Measurements from ENCODE around the gene STXBP6. TPM values are rescaled to one million over a fixed set of nuclear protein-coding genes. Genes with fewer than 3 reads are reported as not detected.

STXBP6 gene
- total and polyA plus RNA-seq, 2 donors (not counting 3 experiments of a cell fraction or from before 2014, with no cell fraction given): 0.06 TPM; not detected in 1

GRCh38 chr14:24990050-24990449 is 59.9 kb downstream of the STXBP6 start:
- H3K9me1 ChIP-seq (replicated peaks; ENCODE audit: control insufficient read depth, extremely low read depth, insufficient read depth, low read length): no peaks in the 10 kb centered on the region
- H4K20me1 ChIP-seq (replicated peaks; ENCODE audit: control insufficient read depth, extremely low read depth, insufficient read depth, low read length): no peaks in the 10 kb centered on the region
- H2AFZ ChIP-seq (ENCODE audit: low read depth, low read length): no peak overlapping the region
- FAIRE-seq: no peak
- H3K79me2 ChIP-seq (ENCODE audit: control insufficient read depth, insufficient read depth, low read length): no peaks in the 10 kb centered on the region
- TF ChIP-seq JUN (IDR thresholded peaks at IDR 0.05; ENCODE audit: borderline replicate concordance, insufficient read depth, insufficient read length, low read depth): no peak
- no peak for TF ChIP-seq EZH2 (IDR thresholded peaks at IDR 0.05; ENCODE audit: borderline replicate concordance, low read depth, low read length, severe bottlenecking)
- no peak for TF ChIP-seq POLR2AphosphoS5 (IDR thresholded peaks at IDR 0.05; ENCODE audit: insufficient read depth, low read depth, low read length)
- TF ChIP-seq POLR2A (IDR thresholded peaks at IDR 0.05; ENCODE audit: low read depth, low read length): no peak
- TF ChIP-seq FOS (IDR thresholded peaks at IDR 0.05; ENCODE audit: borderline replicate concordance, insufficient read depth, low read length): no peak
- TF ChIP-seq MAX (IDR thresholded peaks at IDR 0.05; ENCODE audit: insufficient read depth, insufficient read length): no peak
- TF ChIP-seq MYC (IDR thresholded peaks at IDR 0.05; ENCODE audit: low read depth, low read length): no peak
- TF ChIP-seq GATA2 (IDR thresholded peaks at IDR 0.05; ENCODE audit: insufficient read depth, insufficient read length, low read depth, low read length): no peak
- no peak for TF ChIP-seq CTCF (IDR thresholded peaks at IDR 0.05; ENCODE audit: extremely low read depth in 1 of 2, insufficient read depth in 1 of 2, low read depth in 1 of 2, low read length in 2 of 2)
- H3K27ac ChIP-seq (ENCODE audit: insufficient read depth, low read depth, low read length): no peak overlapping the region
- no peak overlapping the region for H3K4me3 ChIP-seq (replicated peaks in 1 of 3; ENCODE audit: insufficient read depth in 1 of 3, low read depth in 1 of 3, low read length in 3 of 3)
- no peak for DNase-seq (ENCODE audit: low read depth, low spot score)
- H3K9me3 ChIP-seq (replicated peaks; ENCODE audit: control insufficient read depth, insufficient read depth, low read length): no peaks in the 10 kb centered on the region
- H3K4me1 ChIP-seq (ENCODE audit: control insufficient read depth, extremely low read depth, insufficient read depth, low read length): peaks cover 2% of the 10 kb centered on the region
- CTCF ChIA-PET: no interaction called here
- H3K4me2 ChIP-seq (ENCODE audit: insufficient read depth, low read length): no peak overlapping the region
- dilution Hi-C loops (cut with MboI; ENCODE audit: extremely low pct_ligation_motif_present, low sequenced_read_pairs): no loop called here
- POLR2A ChIA-PET: no interaction called here
- H3K27me3 ChIP-seq (ENCODE audit: control insufficient read depth in 2 of 2, insufficient read depth in 2 of 2, low read length in 2 of 2): no peaks in the 10 kb centered on the region
- no peak overlapping the region for H3K9ac ChIP-seq (replicated peaks; ENCODE audit: extremely low read depth, insufficient read depth, low read length)
- H3K36me3 ChIP-seq (ENCODE audit: control insufficient read depth in 2 of 2, extremely low read depth in 1 of 2, insufficient read depth in 2 of 2, low read length in 2 of 2): no peaks in the 10 kb centered on the region
- intact Hi-C loops (cut with micrococcal nuclease): no loop called here
- no TSS peak for BruUV-seq (replicated peaks)

Data from endothelial cell of umbilical vein (primary cell).